ENCODE results near the gene AGAP3.

The AGAP3 gene

DNA sequence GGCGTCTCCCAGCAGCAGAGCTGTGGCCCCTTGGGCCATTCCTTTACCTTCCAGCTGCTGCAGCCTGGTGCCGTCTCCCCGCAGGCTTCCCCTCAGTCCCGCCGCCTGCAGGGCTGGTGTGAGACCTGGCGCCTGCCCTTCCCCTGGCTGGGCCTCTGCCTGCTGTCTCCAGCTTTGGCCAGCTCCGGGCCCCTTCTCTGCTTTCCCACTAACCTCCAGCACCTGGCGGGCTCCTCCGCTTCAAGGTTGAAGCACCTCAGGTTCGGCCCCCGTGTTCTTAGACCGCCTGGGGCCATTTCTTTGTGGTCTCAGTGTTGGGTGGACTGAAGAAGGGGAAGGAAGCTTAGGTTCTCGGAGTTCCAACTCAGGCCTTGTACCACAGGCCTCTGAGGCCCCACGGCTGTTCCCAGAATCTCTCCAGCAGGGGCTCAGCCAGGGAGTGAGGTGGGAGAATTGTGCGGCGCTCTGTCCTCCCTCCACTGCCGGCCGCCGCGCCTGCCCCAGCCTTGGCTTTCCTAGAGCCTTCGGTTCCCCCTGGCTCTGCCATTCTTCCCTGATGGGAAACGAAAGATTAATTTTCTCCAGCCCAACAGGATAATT lies 50.9 kb downstream of the AGAP3 start:
- TF ChIP-seq, protein P1, sequence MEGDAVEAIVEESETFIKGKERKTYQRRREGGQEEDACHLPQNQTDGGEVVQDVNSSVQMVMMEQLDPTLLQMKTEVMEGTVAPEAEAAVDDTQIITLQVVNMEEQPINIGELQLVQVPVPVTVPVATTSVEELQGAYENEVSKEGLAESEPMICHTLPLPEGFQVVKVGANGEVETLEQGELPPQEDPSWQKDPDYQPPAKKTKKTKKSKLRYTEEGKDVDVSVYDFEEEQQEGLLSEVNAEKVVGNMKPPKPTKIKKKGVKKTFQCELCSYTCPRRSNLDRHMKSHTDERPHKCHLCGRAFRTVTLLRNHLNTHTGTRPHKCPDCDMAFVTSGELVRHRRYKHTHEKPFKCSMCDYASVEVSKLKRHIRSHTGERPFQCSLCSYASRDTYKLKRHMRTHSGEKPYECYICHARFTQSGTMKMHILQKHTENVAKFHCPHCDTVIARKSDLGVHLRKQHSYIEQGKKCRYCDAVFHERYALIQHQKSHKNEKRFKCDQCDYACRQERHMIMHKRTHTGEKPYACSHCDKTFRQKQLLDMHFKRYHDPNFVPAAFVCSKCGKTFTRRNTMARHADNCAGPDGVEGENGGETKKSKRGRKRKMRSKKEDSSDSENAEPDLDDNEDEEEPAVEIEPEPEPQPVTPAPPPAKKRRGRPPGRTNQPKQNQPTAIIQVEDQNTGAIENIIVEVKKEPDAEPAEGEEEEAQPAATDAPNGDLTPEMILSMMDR (IDR thresholded peaks at IDR 0.05; ENCODE audit: low read depth, low read length), result no peak
- H3K4me3 ChIP-seq (ENCODE audit: low read depth, low read length), result no peak overlapping the region
- in situ Hi-C loops (cut with HindIII; ENCODE audit: low sequenced_read_pairs), result no loop called here
- DNase-seq (ENCODE audit: low read depth, low spot score), result no peak

DNA sequence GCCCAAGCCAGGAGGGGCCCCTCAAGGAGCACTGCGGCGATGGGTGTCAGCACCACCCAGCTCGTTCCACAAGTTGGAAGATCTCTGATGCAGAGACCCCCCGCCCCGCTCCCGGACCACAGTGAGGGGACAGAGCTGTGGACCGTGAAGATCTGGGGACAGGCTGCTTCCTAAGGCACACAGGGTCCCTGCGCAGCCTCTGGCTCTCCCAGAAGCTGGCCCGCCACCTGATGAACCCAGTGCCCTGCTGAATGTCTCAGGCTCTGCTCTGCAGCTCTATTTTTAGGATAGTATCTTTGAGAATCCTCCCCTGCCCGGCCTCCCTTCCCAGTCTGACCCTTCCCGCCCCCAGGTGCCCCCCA lies 51.5 kb downstream of the AGAP3 start:
- in situ Hi-C loops (cut with HindIII; ENCODE audit: low sequenced_read_pairs), result no loop called here

DNA sequence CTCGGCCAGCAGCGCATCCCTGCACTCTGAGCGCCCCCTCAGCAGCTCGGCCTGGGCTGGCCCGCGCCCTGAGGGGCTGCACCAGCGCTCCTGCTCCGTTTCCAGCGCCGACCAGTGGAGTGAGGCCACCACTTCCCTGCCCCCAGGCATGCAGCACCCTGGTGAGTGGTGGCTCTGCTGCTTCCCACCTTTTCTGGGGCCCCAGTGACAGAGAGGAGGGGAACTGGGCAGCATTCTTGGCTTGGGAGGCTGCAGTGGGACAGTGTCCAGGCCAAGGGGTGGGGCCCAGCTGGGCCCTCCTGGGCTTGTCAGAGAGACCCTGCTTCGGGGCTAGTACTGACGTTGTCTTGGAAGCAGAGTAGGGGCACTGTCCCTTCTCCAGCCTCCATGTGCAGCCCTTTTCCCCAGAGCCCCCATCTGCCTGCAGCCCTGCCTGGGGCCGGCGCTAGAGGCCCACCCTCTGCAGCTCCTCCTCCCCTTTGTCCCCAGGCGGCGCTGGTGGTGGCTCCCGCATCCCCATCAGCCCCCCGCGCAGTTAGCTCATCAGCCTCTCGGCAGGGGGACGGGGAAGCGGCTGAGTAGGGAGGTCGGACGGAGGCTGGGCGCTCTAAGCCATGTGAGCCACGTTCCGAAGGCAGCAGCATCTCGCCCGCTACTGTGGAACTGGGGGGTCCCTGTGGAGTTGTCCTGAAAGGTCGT lies 52.0 kb downstream of the AGAP3 start:
- TF ChIP-seq, protein P1 (IDR thresholded peaks at IDR 0.05; ENCODE audit: low read depth, low read length), result no peak
- no peak for DNase-seq (ENCODE audit: low read depth, low spot score)
- in situ Hi-C loops (cut with HindIII; ENCODE audit: low sequenced_read_pairs), result no loop called here
- H3K4me3 ChIP-seq (ENCODE audit: low read depth, low read length), result no peak overlapping the region

More for the DNA sequence above, 51.5 kb downstream of the AGAP3 start:
- H3K4me3 ChIP-seq (ENCODE audit: low read depth, low read length), result no peak overlapping the region
- DNase-seq (ENCODE audit: low read depth, low spot score), result no peak
- TF ChIP-seq, protein P1 (IDR thresholded peaks at IDR 0.05; ENCODE audit: low read depth, low read length), result no peak

DNA sequence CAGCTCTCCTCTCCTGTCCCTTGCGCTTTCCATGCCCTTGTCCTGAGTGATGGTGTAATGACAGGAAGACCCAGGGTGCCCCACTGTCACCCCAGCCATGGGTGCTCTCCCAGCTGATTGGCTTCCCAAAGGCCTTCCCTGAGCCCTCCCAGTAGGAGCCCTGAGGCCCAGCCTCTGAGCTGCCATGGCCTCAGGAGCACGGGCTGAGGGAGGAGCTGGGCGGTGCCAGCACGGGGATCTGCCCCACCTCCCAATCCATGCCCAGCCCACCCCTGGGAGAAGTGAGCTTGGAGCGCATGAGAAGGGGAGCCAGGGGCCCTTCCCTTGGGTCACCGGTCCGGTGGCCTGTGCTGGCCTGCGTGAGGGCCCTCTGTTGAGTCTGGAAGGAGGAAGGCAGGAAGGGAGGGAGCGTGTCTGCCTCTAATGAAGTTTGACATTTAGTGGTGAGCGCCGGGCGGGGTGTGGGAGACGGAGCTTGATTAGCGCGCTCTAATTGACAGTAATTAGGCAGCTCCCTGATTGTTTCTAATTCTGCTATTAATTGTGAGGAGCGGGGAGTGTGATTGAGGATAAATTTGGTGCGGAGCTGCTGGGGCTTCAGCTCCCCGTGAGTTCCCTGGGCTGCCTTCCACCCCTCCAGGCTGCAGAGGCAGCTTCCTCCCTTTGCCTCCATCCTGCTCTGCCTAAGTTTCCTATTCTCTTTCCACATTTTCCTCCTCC lies 53.0 kb downstream of the AGAP3 start:
- in situ Hi-C loops (cut with HindIII; ENCODE audit: low sequenced_read_pairs), result no loop called here

GRCh38 chr7:151139791-151140190 lies 53.5 kb downstream of the AGAP3 start:
- TF ChIP-seq, protein P1 (IDR thresholded peaks at IDR 0.05; ENCODE audit: low read depth, low read length), result no peak
- DNase-seq (ENCODE audit: low read depth, low spot score), result no peak
- in situ Hi-C loops (cut with HindIII; ENCODE audit: low sequenced_read_pairs), result no loop called here
- H3K4me3 ChIP-seq (ENCODE audit: low read depth, low read length), result no peak overlapping the region

More for the DNA sequence above, 53.0 kb downstream of the AGAP3 start:
- DNase-seq (ENCODE audit: low read depth, low spot score), result no peak
- TF ChIP-seq, protein P1 (IDR thresholded peaks at IDR 0.05; ENCODE audit: low read depth, low read length), result no peak
- no peak overlapping the region for H3K4me3 ChIP-seq (ENCODE audit: low read depth, low read length)

GRCh38 chr7:151140826-151141225 lies 54.6 kb downstream of the AGAP3 start:
- in situ Hi-C loops (cut with HindIII; ENCODE audit: low sequenced_read_pairs), result no loop called here
- no peak overlapping the region for H3K4me3 ChIP-seq (ENCODE audit: low read depth, low read length)
- no peak for DNase-seq (ENCODE audit: low read depth, low spot score)
- TF ChIP-seq, protein P1 (IDR thresholded peaks at IDR 0.05; ENCODE audit: low read depth, low read length), result no peak
